H9 (cell line): ENCODE measurements around the gene RBM18. TPM values are rescaled to one million over a fixed set of nuclear protein-coding genes. Genes with fewer than 3 reads are reported as not detected.

Source experiments
- DNase-seq: peaks from one replicate; pipeline ENCODE4 v3.0.0-alpha.2; 2017
- H2AFZ ChIP-seq: one replicate; pipeline ENCODE4 v1.6.1; 2013; ENCODE audit warnings: mild to moderate bottlenecking, low read length, control low read depth, moderate library complexity
- H2AK5ac ChIP-seq: 2 replicates; pipeline ENCODE4 v1.6.1; 2013; ENCODE audit warnings: low read length, control low read depth, mixed read lengths; ENCODE audit not compliant: insufficient read length
- H2BK120ac ChIP-seq: one replicate; pipeline ENCODE4 v1.6.1; 2013; ENCODE audit warnings: low read depth, mild to moderate bottlenecking, low read length, control low read depth, inconsistent platforms; ENCODE audit not compliant: poor library complexity, severe bottlenecking
- H2BK12ac ChIP-seq: 2 replicates; pipeline ENCODE4 v1.6.1; 2013; ENCODE audit warnings: low read length, control low read depth, mixed read lengths, low read depth; ENCODE audit not compliant: insufficient read length
- H2BK15ac ChIP-seq: 2 replicates; pipeline ENCODE4 v1.6.1; 2013; ENCODE audit warnings: low read depth, low read length, control low read depth
- H2BK20ac ChIP-seq: one replicate; pipeline ENCODE4 v1.6.1; 2013; ENCODE audit warnings: low read depth, mild to moderate bottlenecking, low read length, control low read depth, inconsistent platforms; ENCODE audit not compliant: poor library complexity, severe bottlenecking
- H2BK5ac ChIP-seq: 2 replicates; pipeline ENCODE4 v1.6.1; 2013; ENCODE audit warnings: low read length, control low read depth, mixed read lengths; ENCODE audit not compliant: insufficient read length
- H3K14ac ChIP-seq: 2 replicates; pipeline ENCODE4 v1.6.1; 2013; ENCODE audit warnings: low read length, control low read depth; ENCODE audit not compliant: insufficient read depth
- H3K18ac ChIP-seq: 2 replicates; pipeline ENCODE4 v1.6.1; 2013; ENCODE audit warnings: low read depth, mild to moderate bottlenecking, mixed read lengths, low read length, control low read depth; ENCODE audit not compliant: insufficient read length
- H3K23ac ChIP-seq: 2 replicates; pipeline ENCODE4 v1.6.1; 2013; ENCODE audit warnings: low read length, control low read depth, mixed read lengths, low read depth; ENCODE audit not compliant: insufficient read length
- H3K23me2 ChIP-seq: 2 replicates; pipeline ENCODE4 v1.6.1; 2013; ENCODE audit warnings: low read depth, mild to moderate bottlenecking, mixed read lengths, low read length, control low read depth; ENCODE audit not compliant: insufficient read length, poor library complexity, severe bottlenecking
- H3K27ac ChIP-seq: 2 replicates; pipeline ENCODE4 v1.5.1; 2013; ENCODE audit warnings: low read length, control low read depth, mixed read lengths, low read depth; ENCODE audit not compliant: insufficient read length
- H3K27me3 ChIP-seq: 2 replicates; pipeline ENCODE4 v1.6.1; 2013; ENCODE audit warnings: low read length, control low read depth, inconsistent platforms; ENCODE audit not compliant: insufficient read depth
- H3K4ac ChIP-seq: 2 replicates; pipeline ENCODE4 v1.6.1; 2013; ENCODE audit warnings: low read depth, mild to moderate bottlenecking, control low read depth, inconsistent platforms, low read length, moderate library complexity
- H3K4me1 ChIP-seq: 2 replicates; pipeline ENCODE4 v1.6.1; 2013; ENCODE audit warnings: low read length, control low read depth, inconsistent platforms; ENCODE audit not compliant: insufficient read depth
- H3K4me2 ChIP-seq: 2 replicates; pipeline ENCODE4 v1.6.1; 2013; ENCODE audit warnings: low read length, control low read depth, mixed read lengths; ENCODE audit not compliant: insufficient read length, insufficient read depth
- H3K56ac ChIP-seq: 2 replicates; pipeline ENCODE4 v1.6.1; 2013; ENCODE audit warnings: low read depth, mild to moderate bottlenecking, mixed read lengths, low read length, control low read depth; ENCODE audit not compliant: insufficient read length
- H3K79me1 ChIP-seq: 2 replicates; pipeline ENCODE4 v1.6.1; 2013; ENCODE audit warnings: low read depth, mild to moderate bottlenecking, moderate library complexity, low read length, control low read depth, inconsistent platforms; ENCODE audit not compliant: insufficient read depth, poor library complexity, severe bottlenecking
- H3K79me2 ChIP-seq: 2 replicates; pipeline ENCODE4 v1.6.1; 2013; ENCODE audit warnings: low read length, control low read depth, inconsistent platforms; ENCODE audit not compliant: insufficient read depth
- H3K9ac ChIP-seq: 2 replicates; pipeline ENCODE4 v1.6.1; 2013; ENCODE audit warnings: low read length, control low read depth, mixed read lengths; ENCODE audit not compliant: insufficient read length; ENCODE audit errors: extremely low read depth
- H3K9me3 ChIP-seq: one replicate; pipeline ENCODE4 v1.6.1; 2013; ENCODE audit warnings: low read depth, low read length, inconsistent platforms; ENCODE audit not compliant: control insufficient read depth
- H3T11ph ChIP-seq: one replicate; pipeline ENCODE4 v1.6.1; 2013; ENCODE audit warnings: mild to moderate bottlenecking, low read length, control low read depth, inconsistent platforms
- H4K20me1 ChIP-seq: one replicate; pipeline ENCODE4 v1.6.1; 2013; ENCODE audit not compliant: control insufficient read depth, insufficient read length, insufficient read depth
- H4K5ac ChIP-seq: 2 replicates; pipeline ENCODE4 v1.6.1; 2013; ENCODE audit warnings: low read depth, mild to moderate bottlenecking, mixed read lengths, low read length, control low read depth; ENCODE audit not compliant: insufficient read length
- H4K8ac ChIP-seq: replicated peaks from 2 replicates; pipeline ENCODE4 v1.6.1; 2013; ENCODE audit warnings: low read length, control low read depth, mixed read lengths, low read depth; ENCODE audit not compliant: insufficient read length
- H4K91ac ChIP-seq: 2 replicates; pipeline ENCODE4 v1.6.1; 2013; ENCODE audit warnings: low read depth, mild to moderate bottlenecking, moderate library complexity, mixed read lengths, low read length, control low read depth; ENCODE audit not compliant: insufficient read length
- H3K27ac Mint-ChIP-seq, 3 experiments: 2 replicates in 2 of 3; 3 replicates in 1 of 3; pipeline ENCODE4 v1.8.0; 2020 to 2021; ENCODE audit warnings: mixed read lengths in 3 of 3, mild to moderate bottlenecking in 1 of 3, moderate library complexity in 1 of 3
- H3K27me3 Mint-ChIP-seq: 2 replicates; pipeline ENCODE4 v1.8.0; 2021; ENCODE audit warnings: low read depth, mild to moderate bottlenecking, moderate library complexity, mixed read lengths
- H3K36me3 Mint-ChIP-seq, 3 experiments: 2 replicates in 2 of 3; 3 replicates in 1 of 3; pipeline ENCODE4 v1.8.0; 2020 to 2021; ENCODE audit warnings: low read depth in 3 of 3, mixed read lengths in 3 of 3; ENCODE audit not compliant: insufficient read depth in 1 of 3
- H3K4me1 Mint-ChIP-seq, 2 experiments: 2 replicates each; pipeline ENCODE4 v1.8.0; 2020; ENCODE audit warnings: mixed read lengths in 2 of 2
- H3K4me3 Mint-ChIP-seq, 2 experiments: 2 replicates in 1 of 2; 3 replicates in 1 of 2; pipeline ENCODE4 v1.8.0; 2020 to 2021; ENCODE audit warnings: mild to moderate bottlenecking in 2 of 2, mixed read lengths in 2 of 2, moderate library complexity in 1 of 2
- H3K9me3 Mint-ChIP-seq, 2 experiments: 2 replicates in 1 of 2; 3 replicates in 1 of 2; pipeline ENCODE4 v1.8.0; 2020; ENCODE audit warnings: mild to moderate bottlenecking in 2 of 2, mixed read lengths in 2 of 2, moderate library complexity in 1 of 2
- CTCF ChIP-seq: fragments of 200-600 bp; sonication (generic); conservative IDR thresholded peaks from 3 replicates; pipeline ENCODE4 v1.8.0; 2021; ENCODE audit warnings: antibody characterized with exemption, mild to moderate bottlenecking
- WGBS: extraction: QIAGEN DNeasy Blood & Tissue Kit; methylation state at CpG from one replicate; pipeline ENCODE4 v1.1.7; 2013; ENCODE audit warnings: missing lambda C conversion rate, low lambda C conversion rate, mixed read lengths; ENCODE audit not compliant: insufficient read length; ENCODE audit errors: extremely low coverage; 5-methylcytosine and 5-hydroxymethylcytosine counted together
- total RNA-seq: library from RNA; stranded (reverse); gene quantifications from 2 replicates; pipeline ENCODE4 v1.2.1, GENCODE V29; 2021

Gene RBM18
- total RNA-seq, 1 experiment from 2014 or later, result 18.9 TPM

- peaks cover 26% of the 10 kb centered on the region for H3K27me3 Mint-ChIP-seq
- WGBS, result no CpG with 5 or more reads among the region's 6 CpGs
- peaks cover 35% of the 10 kb centered on the region for H3K27me3 ChIP-seq
These were observed 31.8 kb downstream of the RBM18 start for GRCh38 chr9:122232796-122233306.

More at GRCh38 chr9:122232796-122233306, 31.8 kb downstream of the RBM18 start:
- Histone ChIP-seq H3K27ac (no peak overlapping the region), H4K91ac (no peak overlapping the region), H2BK120ac (no peak overlapping the region), H4K5ac (no peak overlapping the region), H2BK20ac (no peak overlapping the region), H3K9me3 (no peaks in the 10 kb centered on the region), H3K4me2 (no peak overlapping the region), H3K9ac (no peak overlapping the region), H3K56ac (no peak overlapping the region), H3K23ac (no peak overlapping the region), H2AFZ (no peak overlapping the region), H2BK15ac (no peak overlapping the region), H4K8ac (no peak overlapping the region), H3K4me1 (no peaks in the 10 kb centered on the region), H3K79me2 (no peaks in the 10 kb centered on the region), H3K79me1 (no peaks in the 10 kb centered on the region), H3K23me2 (peaks cover 6% of the 10 kb centered on the region), H3K18ac (no peak overlapping the region), H3T11ph (no peak overlapping the region), H4K20me1 (no peaks in the 10 kb centered on the region), H2BK12ac (no peak overlapping the region), H2AK5ac (no peak overlapping the region), H2BK5ac (no peak overlapping the region), H3K4ac (no peak overlapping the region), H3K14ac (no peak overlapping the region)
- Mint-ChIP-seq H3K4me3 (no peak overlapping the region), H3K4me1 (peaks cover 0 to 3% of the 10 kb centered on the region in 2 experiments; a peak in 2 of 4 replicates), H3K27ac (peak overlapping the region in 1 of 3 experiments; percentile 0; a peak in 1 of 7 replicates), H3K9me3 (no peaks in the 10 kb centered on the region; a peak in 1 of 5 replicates), H3K36me3 (no peaks in the 10 kb centered on the region)
- no peak for DNase-seq
- TF ChIP-seq CTCF, result no peak
